HepG2 (cell line): ENCODE results near the gene ITM2A. TPM values are rescaled to one million over a fixed set of nuclear protein-coding genes. Genes with fewer than 3 reads are reported as not detected.

ENCODE experiments used
- ATAC-seq: fragments of 200-7000 bp; cut with Tn5 transposase; 3 replicates; pipeline ENCODE4 v1.9.1; 2020; ENCODE audit warnings: mild to moderate bottlenecking, moderate library complexity
- BruUV-seq: library from RNA; stranded (reverse); fragments of 400-500 nt; replicated peaks from 2 replicates; lab custom pipeline; 2021; lab: Mats Ljungman, UMichigan
- CTCF ChIA-PET: fragments of 300-600 bp; formaldehyde crosslinking; extraction: SDS; loops from one replicate; lab custom pipeline; 2021; ENCODE audit warnings: low total read pairs, inconsistent platforms, low intra/inter-chr PET ratio; lab: Yijun Ruan, JAX
- POLR2A ChIA-PET: fragments of 350-600 bp; sonication (Branson Sonifier 250); formaldehyde crosslinking; loops from one replicate; lab custom pipeline; 2020; ENCODE audit warnings: antibody characterized with exemption, inconsistent platforms; lab: Yijun Ruan, JAX
- DNase-seq: peaks from one replicate; pipeline ENCODE4 v3.0.0-alpha.2; 2015; ENCODE audit warnings: low spot score
- FAIRE-seq: peaks from 3 replicates; lab custom pipeline; 2011; peaks lifted over from hg19 to GRCh38; lab: Jason Lieb, UNC
- H2AFZ ChIP-seq: one replicate; pipeline ENCODE4 v1.6.1; 2011; ENCODE audit warnings: low read length, inconsistent platforms
- H3K27ac ChIP-seq: fragments of 300-600 bp; 3 replicates; pipeline ENCODE4 v1.8.0; 2011; ENCODE audit warnings: mixed run types, mild to moderate bottlenecking, mixed read lengths, low read length, inconsistent platforms; ENCODE audit not compliant: insufficient read depth; ENCODE audit errors: extremely low read length
- H3K27me3 ChIP-seq, 2 experiments: fragments of 200-600 bp in 1 of 2; 2 replicates in 1 of 2; 3 replicates in 1 of 2; pipeline versions ENCODE4 v1.6.0 to v1.8.0; 2011; ENCODE audit warnings: low read length in 2 of 2, mild to moderate bottlenecking in 2 of 2, moderate library complexity in 2 of 2, inconsistent platforms in 1 of 2; ENCODE audit not compliant: insufficient read depth in 2 of 2, control insufficient read depth in 1 of 2
- H3K36me3 ChIP-seq, 2 experiments: fragments of 200-600 bp in 1 of 2; replicated peaks in 1 of 2; 2 replicates in 1 of 2; 3 replicates in 1 of 2; pipeline versions ENCODE4 v1.5.1 to v1.8.0; 2011; ENCODE audit warnings: low read length in 2 of 2, inconsistent platforms in 1 of 2; ENCODE audit not compliant: insufficient read depth in 2 of 2, control insufficient read depth in 1 of 2
- H3K4me1 ChIP-seq: 2 replicates; pipeline ENCODE4 v1.5.1; 2012; ENCODE audit warnings: low read length, inconsistent platforms; ENCODE audit not compliant: insufficient read depth
- H3K4me2 ChIP-seq: 2 replicates; pipeline ENCODE4 v1.6.0; 2011; ENCODE audit warnings: low read depth, low read length, inconsistent platforms
- H3K4me3 ChIP-seq, 3 experiments: fragments of 200-600 bp in 1 of 3; sonication (generic), shearing (Covaris generic) in 1 of 3; replicated peaks in 1 of 3; 2 replicates each; pipeline ENCODE4 v1.5.1; 2011 to 2016; ENCODE audit warnings: low read length in 3 of 3, inconsistent platforms in 2 of 3, low read depth in 2 of 3, mild to moderate bottlenecking in 2 of 3, control low read depth in 1 of 3, mixed read lengths in 1 of 3; ENCODE audit not compliant: insufficient read depth in 1 of 3
- H3K79me2 ChIP-seq: one replicate; pipeline ENCODE4 v1.6.1; 2011; ENCODE audit warnings: low read length, inconsistent platforms; ENCODE audit not compliant: insufficient read depth
- H3K9ac ChIP-seq: 2 replicates; pipeline ENCODE4 v1.6.0; 2011; ENCODE audit warnings: mild to moderate bottlenecking, low read depth, low read length, inconsistent platforms; ENCODE audit not compliant: insufficient read depth
- H3K9me3 ChIP-seq: 2 replicates; pipeline ENCODE4 v1.5.1; 2012; ENCODE audit warnings: mild to moderate bottlenecking, low read length
- H4K20me1 ChIP-seq: 2 replicates; pipeline ENCODE4 v1.6.0; 2011; ENCODE audit warnings: inconsistent platforms, mild to moderate bottlenecking, low read length, moderate library complexity; ENCODE audit not compliant: insufficient read depth
- AKAP8 ChIP-seq: sonication (generic); formaldehyde crosslinking; IDR thresholded peaks from 2 replicates; pipeline ENCODE4 v1.5.1; 2020; ENCODE audit warnings: mild to moderate bottlenecking, missing genetic modification reagents
- CEBPB ChIP-seq: IDR thresholded peaks from 2 replicates; pipeline ENCODE4 v1.6.1; 2011; ENCODE audit warnings: low read depth, low read length, improper control_type of control experiment, borderline replicate concordance
- DMAP1 ChIP-seq: IDR thresholded peaks from 2 replicates; pipeline ENCODE4 v1.6.1; 2016
- FIP1L1 ChIP-seq: fragments of 200-400 bp; formaldehyde crosslinking; IDR thresholded peaks from 2 replicates; pipeline ENCODE4 v1.6.1; 2018; ENCODE audit warnings: low read depth, mild to moderate bottlenecking, low read length, moderate library complexity, borderline replicate concordance; ENCODE audit not compliant: insufficient read depth
- FOXP4 ChIP-seq: sonication (generic); formaldehyde crosslinking; IDR thresholded peaks from 2 replicates; pipeline ENCODE4 v1.4.0; 2020; ENCODE audit warnings: missing genetic modification reagents
- GATA4 ChIP-seq: sonication (generic); IDR thresholded peaks from 2 replicates; pipeline ENCODE4 v1.6.1; 2016; ENCODE audit warnings: antibody characterized with exemption, low read depth, borderline replicate concordance
- HES4 ChIP-seq: sonication (generic); formaldehyde crosslinking; IDR thresholded peaks from 2 replicates; pipeline ENCODE4 v1.9.0; 2021; ENCODE audit warnings: mild to moderate bottlenecking, missing genetic modification reagents, borderline replicate concordance
- HOXD1 ChIP-seq: sonication (generic); formaldehyde crosslinking; IDR thresholded peaks from 2 replicates; pipeline ENCODE4 v1.5.0; 2020; ENCODE audit warnings: missing genetic modification reagents
- KLF13 ChIP-seq: sonication (generic); formaldehyde crosslinking; IDR thresholded peaks from 2 replicates; pipeline ENCODE4 v1.4.0; 2020; ENCODE audit warnings: mild to moderate bottlenecking, missing genetic modification reagents
- MAF1 ChIP-seq: sonication (generic); formaldehyde crosslinking; IDR thresholded peaks from 2 replicates; pipeline ENCODE4 v1.5.0; 2020; ENCODE audit warnings: missing genetic modification reagents, borderline replicate concordance
- PCBP1 ChIP-seq: fragments of 200-400 bp; formaldehyde crosslinking; IDR thresholded peaks from 2 replicates; pipeline ENCODE4 v1.6.1; 2017; ENCODE audit warnings: mild to moderate bottlenecking, low read depth, low read length, borderline replicate concordance
- STAG1 ChIP-seq: sonication (generic); formaldehyde crosslinking; IDR thresholded peaks from 2 replicates; pipeline ENCODE4 v1.4.0; 2020; ENCODE audit warnings: missing genetic modification reagents
- TSC22D2 ChIP-seq: sonication (generic); formaldehyde crosslinking; IDR thresholded peaks from 2 replicates; pipeline ENCODE4 v1.5.1; 2020; ENCODE audit warnings: missing genetic modification reagents, mild to moderate bottlenecking, borderline replicate concordance
- ZKSCAN5 ChIP-seq: sonication (generic); formaldehyde crosslinking; IDR thresholded peaks from 2 replicates; pipeline ENCODE4 v1.5.1; 2020; ENCODE audit warnings: mild to moderate bottlenecking, missing genetic modification reagents
- ZNF234 ChIP-seq: sonication (generic); formaldehyde crosslinking; conservative IDR thresholded peaks from 2 replicates; pipeline ENCODE4 v1.5.1; 2020; ENCODE audit warnings: mild to moderate bottlenecking, missing genetic modification reagents
- ZNF275 ChIP-seq: sonication (generic); formaldehyde crosslinking; IDR thresholded peaks from 2 replicates; pipeline ENCODE4 v1.8.0; 2022; ENCODE audit warnings: missing genetic modification reagents, mild to moderate bottlenecking, inconsistent platforms, borderline replicate concordance
- ZNF496 ChIP-seq: sonication (generic); formaldehyde crosslinking; IDR thresholded peaks from 2 replicates; pipeline ENCODE4 v1.8.1; 2023; ENCODE audit warnings: mild to moderate bottlenecking, moderate library complexity, missing genetic modification reagents; ENCODE audit not compliant: insufficient replicate concordance
- WGBS: methylation state at CpG from one replicate; pipeline ENCODE4 v1.1.6; 2017; ENCODE audit warnings: low lambda C conversion rate; 5-methylcytosine and 5-hydroxymethylcytosine counted together
- in situ Hi-C: cut with HindIII; loops from 2 replicates; pipeline ENCODE4 v1.10.0; 2017; ENCODE audit warnings: low pct_unique_long_range_greater_than_20kb; ENCODE audit not compliant: extremely low pct_ligation_motif_present
- intact Hi-C: fragments of 100-400 bp; cut with micrococcal nuclease; formaldehyde crosslinking; loops from one replicate; pipeline ENCODE4 v1.10.0; 2022; ENCODE audit not compliant: unreplicated experiment
- polyA plus RNA-seq, 8 experiments: library from polyadenylated mRNA; depleted of rRNA in 3 of 8; stranded (reverse) in 7 of 8; unstranded in 1 of 8; fragments of >200 nt; fragmentation: Illumina TruSeq in 4 of 8; extraction: Trizol in 4 of 8; gene quantifications; 2 replicates each; pipeline versions ENCODE4 v1.2.1 to v1.2.3, GENCODE V29; 2011 to 2016; ENCODE audit warnings: low read depth in 4 of 8, missing spikeins in 1 of 8, mixed read lengths in 1 of 8; ENCODE audit not compliant: insufficient read depth in 1 of 8
- total RNA-seq, 5 experiments: library from RNA; depleted of rRNA; stranded (reverse); fragments of >200 nt; fragmentation: Illumina TruSeq; extraction: Trizol; gene quantifications; 2 replicates each; pipeline ENCODE4 v1.2.3, GENCODE V29; 2016; ENCODE audit warnings: low read depth in 1 of 5

The ITM2A gene
- total and polyA plus RNA-seq, 2 of the 13 experiments (the other 11 are each of a cell fraction or from before 2014, with no cell fraction given), result not detected

- TF ChIP-seq TSC22D2 (CRISPR knock-in tag) (no peak), HES4 (CRISPR knock-in tag) (no peak), MAF1 (CRISPR knock-in tag) (no peak), ZNF496 (CRISPR knock-in tag) (no peak), AKAP8 (CRISPR knock-in tag) (no peak)
Observed at GRCh38 chrX:79408623-79409322, 41.6 kb upstream of the ITM2A start (continued).

- BruUV-seq, result no TSS peak
- Histone ChIP-seq H3K79me2 (no peaks in the 10 kb centered on the region), H3K4me2 (no peak overlapping the region), H2AFZ (no peak overlapping the region), H3K4me1 (no peaks in the 10 kb centered on the region), H3K36me3 (no peaks in the 10 kb centered on the region), H3K27me3 (no peaks in the 10 kb centered on the region), H4K20me1 (no peaks in the 10 kb centered on the region), H3K9ac (no peak overlapping the region), H3K4me3 (no peak overlapping the region), H3K9me3 (no peaks in the 10 kb centered on the region), H3K27ac (no peak overlapping the region)
- FAIRE-seq (no peak), ATAC-seq (no peak), DNase-seq (no peak)
- ChIA-PET CTCF (no interaction called here), POLR2A (no interaction called here)
- WGBS, result 6% methylated on average over 4 of the region's 4 CpGs
- in situ Hi-C loops, result no loop called here
- intact Hi-C loops, result no loop called here
- TF ChIP-seq ZKSCAN5, result no peak
- TF ChIP-seq PCBP1, result no peak
- no peak for TF ChIP-seq ZNF234
- TF ChIP-seq FIP1L1, result no peak
- TF ChIP-seq DMAP1 (CRISPR knock-in tag), result no peak
- no peak for TF ChIP-seq STAG1 (CRISPR knock-in tag)
- TF ChIP-seq CEBPB, result no peak
- TF ChIP-seq FOXP4 (CRISPR knock-in tag), result no peak
- TF ChIP-seq HOXD1, result no peak
- no peak for TF ChIP-seq GATA4
- TF ChIP-seq ZNF275, result no peak
- no peak for TF ChIP-seq KLF13
Observed at GRCh38 chrX:79400623-79401022, 33.5 kb upstream of the ITM2A start.
